ENCODE data around the gene MYO6.

Gene MYO6

GRCh38 chr6:75849329-75850025 lies 100.4 kb downstream of the MYO6 start:
- no peaks in the 10 kb centered on the region for H3K27me3 Mint-ChIP-seq
- peaks cover 3% of the 10 kb centered on the region for H3K36me3 Mint-ChIP-seq (ENCODE audit: insufficient read depth)
- no peak overlapping the region for H3K27ac Mint-ChIP-seq (ENCODE audit: low read depth)
- DNase-seq (ENCODE audit: low spot score in 2 of 2) (no peak), ATAC-seq (replicated peaks; ENCODE audit: extremely low read depth, poor library complexity, severe bottlenecking) (no peak)
- no peaks in the 10 kb centered on the region for H3K9me3 Mint-ChIP-seq
- H3K4me1 Mint-ChIP-seq: no peaks in the 10 kb centered on the region
- H3K4me3 Mint-ChIP-seq: no peak overlapping the region

GRCh38 chr6:75850026-75850833 lies 101.2 kb downstream of the MYO6 start:
- H3K4me3 Mint-ChIP-seq: no peak overlapping the region
- no peaks in the 10 kb centered on the region for H3K4me1 Mint-ChIP-seq
- H3K27ac Mint-ChIP-seq (ENCODE audit: low read depth): no peak overlapping the region
- H3K9me3 Mint-ChIP-seq: no peaks in the 10 kb centered on the region
- DNase-seq (ENCODE audit: low spot score in 2 of 2) (no peak), ATAC-seq (replicated peaks; ENCODE audit: extremely low read depth, poor library complexity, severe bottlenecking) (no peak)
- no peaks in the 10 kb centered on the region for H3K27me3 Mint-ChIP-seq
- peaks cover 2% of the 10 kb centered on the region for H3K36me3 Mint-ChIP-seq (ENCODE audit: insufficient read depth)

GRCh38 chr6:75852721-75853120 lies 103.7 kb downstream of the MYO6 start:
- Mint-ChIP-seq H3K4me3 (no peak overlapping the region), H3K27me3 (no peaks in the 10 kb centered on the region), H3K9me3 (no peaks in the 10 kb centered on the region), H3K27ac (ENCODE audit: low read depth) (no peak overlapping the region), H3K4me1 (no peaks in the 10 kb centered on the region), H3K36me3 (ENCODE audit: insufficient read depth) (peaks cover 1% of the 10 kb centered on the region)
- ATAC-seq (replicated peaks; ENCODE audit: extremely low read depth, poor library complexity, severe bottlenecking): no peak
- no peak for DNase-seq (ENCODE audit: low spot score in 2 of 2)

GRCh38 chr6:75853806-75854205 lies 104.8 kb downstream of the MYO6 start:
- Mint-ChIP-seq H3K36me3 (ENCODE audit: insufficient read depth) (peaks cover 1% of the 10 kb centered on the region), H3K9me3 (no peaks in the 10 kb centered on the region), H3K27ac (ENCODE audit: low read depth) (no peak overlapping the region), H3K4me3 (no peak overlapping the region), H3K27me3 (no peaks in the 10 kb centered on the region), H3K4me1 (no peaks in the 10 kb centered on the region)
- no peak for DNase-seq (ENCODE audit: low spot score in 2 of 2)
- no peak for ATAC-seq (replicated peaks; ENCODE audit: extremely low read depth, poor library complexity, severe bottlenecking)

GRCh38 chr6:75855052-75855451 lies 106.0 kb downstream of the MYO6 start:
- Mint-ChIP-seq H3K27ac (ENCODE audit: low read depth) (no peak overlapping the region), H3K4me1 (no peaks in the 10 kb centered on the region), H3K27me3 (no peaks in the 10 kb centered on the region), H3K4me3 (no peak overlapping the region), H3K9me3 (no peaks in the 10 kb centered on the region), H3K36me3 (ENCODE audit: insufficient read depth) (peaks cover 4% of the 10 kb centered on the region)
- DNase-seq (ENCODE audit: low spot score in 2 of 2) (no peak), ATAC-seq (replicated peaks; ENCODE audit: extremely low read depth, poor library complexity, severe bottlenecking) (no peak)

- ATAC-seq (replicated peaks; ENCODE audit: extremely low read depth, poor library complexity, severe bottlenecking): no peak
- Mint-ChIP-seq H3K36me3 (ENCODE audit: insufficient read depth) (peaks cover 6% of the 10 kb centered on the region), H3K4me3 (no peak overlapping the region), H3K9me3 (no peaks in the 10 kb centered on the region), H3K27me3 (no peaks in the 10 kb centered on the region), H3K4me1 (no peaks in the 10 kb centered on the region), H3K27ac (ENCODE audit: low read depth) (no peak overlapping the region)
- DNase-seq (ENCODE audit: low spot score in 2 of 2): no peak
Observed at GRCh38 chr6:75856902-75857301, 107.9 kb downstream of the MYO6 start.

GRCh38 chr6:75863001-75863400 lies 114.0 kb downstream of the MYO6 start:
- Mint-ChIP-seq H3K36me3 (ENCODE audit: insufficient read depth) (peaks cover 8% of the 10 kb centered on the region), H3K27me3 (no peaks in the 10 kb centered on the region), H3K4me1 (no peaks in the 10 kb centered on the region), H3K4me3 (no peak overlapping the region), H3K27ac (ENCODE audit: low read depth) (no peak overlapping the region), H3K9me3 (no peaks in the 10 kb centered on the region)
- no peak for DNase-seq (ENCODE audit: low spot score in 2 of 2)
- no peak for ATAC-seq (replicated peaks; ENCODE audit: extremely low read depth, poor library complexity, severe bottlenecking)

- Mint-ChIP-seq H3K27me3 (no peaks in the 10 kb centered on the region), H3K9me3 (no peaks in the 10 kb centered on the region), H3K4me1 (no peaks in the 10 kb centered on the region), H3K36me3 (ENCODE audit: insufficient read depth) (peaks cover 8% of the 10 kb centered on the region), H3K27ac (ENCODE audit: low read depth) (no peak overlapping the region), H3K4me3 (no peak overlapping the region)
- ATAC-seq (replicated peaks; ENCODE audit: extremely low read depth, poor library complexity, severe bottlenecking) (no peak), DNase-seq (ENCODE audit: low spot score in 2 of 2) (no peak)
Observed at GRCh38 chr6:75863784-75864183, 114.7 kb downstream of the MYO6 start.

GRCh38 chr6:75864446-75864845 lies 115.4 kb downstream of the MYO6 start:
- ATAC-seq (replicated peaks; ENCODE audit: extremely low read depth, poor library complexity, severe bottlenecking) (no peak), DNase-seq (ENCODE audit: low spot score in 2 of 2) (no peak)
- Mint-ChIP-seq H3K27me3 (no peaks in the 10 kb centered on the region), H3K4me3 (no peak overlapping the region), H3K4me1 (no peaks in the 10 kb centered on the region), H3K27ac (ENCODE audit: low read depth) (no peak overlapping the region), H3K9me3 (no peaks in the 10 kb centered on the region), H3K36me3 (ENCODE audit: insufficient read depth) (peaks cover 8% of the 10 kb centered on the region)

GRCh38 chr6:75870389-75870788 lies 121.3 kb downstream of the MYO6 start:
- no peaks in the 10 kb centered on the region for H3K9me3 Mint-ChIP-seq
- H3K27me3 Mint-ChIP-seq: no peaks in the 10 kb centered on the region
- ATAC-seq (replicated peaks; ENCODE audit: extremely low read depth, poor library complexity, severe bottlenecking) (no peak), DNase-seq (ENCODE audit: low spot score in 2 of 2) (no peak)
- peaks cover 7% of the 10 kb centered on the region for H3K36me3 Mint-ChIP-seq (ENCODE audit: insufficient read depth)
- no peak overlapping the region for H3K27ac Mint-ChIP-seq (ENCODE audit: low read depth)
- H3K4me3 Mint-ChIP-seq: no peak overlapping the region
- H3K4me1 Mint-ChIP-seq: no peaks in the 10 kb centered on the region

GRCh38 chr6:75874224-75874623 lies 125.2 kb downstream of the MYO6 start:
- DNase-seq (ENCODE audit: low spot score in 2 of 2): no peak
- Mint-ChIP-seq H3K9me3 (no peaks in the 10 kb centered on the region), H3K4me3 (no peak overlapping the region), H3K27ac (ENCODE audit: low read depth) (no peak overlapping the region), H3K36me3 (ENCODE audit: insufficient read depth) (peaks cover 5% of the 10 kb centered on the region), H3K4me1 (no peaks in the 10 kb centered on the region), H3K27me3 (no peaks in the 10 kb centered on the region)
- ATAC-seq (replicated peaks; ENCODE audit: extremely low read depth, poor library complexity, severe bottlenecking): no peak

- peaks cover 7% of the 10 kb centered on the region for H3K36me3 Mint-ChIP-seq (ENCODE audit: insufficient read depth)
- no peak for ATAC-seq (replicated peaks; ENCODE audit: extremely low read depth, poor library complexity, severe bottlenecking)
- no peak overlapping the region for H3K27ac Mint-ChIP-seq (ENCODE audit: low read depth)
- no peaks in the 10 kb centered on the region for H3K9me3 Mint-ChIP-seq
- H3K4me1 Mint-ChIP-seq: no peaks in the 10 kb centered on the region
- no peak for DNase-seq (ENCODE audit: low spot score in 2 of 2)
- no peak overlapping the region for H3K4me3 Mint-ChIP-seq
- H3K27me3 Mint-ChIP-seq: no peaks in the 10 kb centered on the region
Observed at GRCh38 chr6:75876152-75876551, 127.1 kb downstream of the MYO6 start.

GRCh38 chr6:75880305-75880704 lies 131.3 kb downstream of the MYO6 start:
- ATAC-seq (replicated peaks; ENCODE audit: extremely low read depth, poor library complexity, severe bottlenecking) (no peak), DNase-seq (ENCODE audit: low spot score in 2 of 2) (no peak)
- no peaks in the 10 kb centered on the region for H3K27me3 Mint-ChIP-seq
- no peak overlapping the region for H3K27ac Mint-ChIP-seq (ENCODE audit: low read depth)
- H3K36me3 Mint-ChIP-seq (ENCODE audit: insufficient read depth): peaks cover 4% of the 10 kb centered on the region
- no peak overlapping the region for H3K4me3 Mint-ChIP-seq
- H3K9me3 Mint-ChIP-seq: no peaks in the 10 kb centered on the region
- no peaks in the 10 kb centered on the region for H3K4me1 Mint-ChIP-seq
